NCI-H226 (cell line): ENCODE measurements around the gene SEC14L2.
A peak's percentile ranks its signal among the peaks of the same experiment; 100 is the strongest.
"Not testable (repeated sequence)": the region's sequence is repeated elsewhere in the genome, so short reads cannot be mapped to it uniquely, and the experiment has no call there.

ENCODE experiments used
- DNase-seq: peaks from one replicate; pipeline ENCODE4 v3.0.0-alpha.2; 2015

SEC14L2 gene

DNA sequence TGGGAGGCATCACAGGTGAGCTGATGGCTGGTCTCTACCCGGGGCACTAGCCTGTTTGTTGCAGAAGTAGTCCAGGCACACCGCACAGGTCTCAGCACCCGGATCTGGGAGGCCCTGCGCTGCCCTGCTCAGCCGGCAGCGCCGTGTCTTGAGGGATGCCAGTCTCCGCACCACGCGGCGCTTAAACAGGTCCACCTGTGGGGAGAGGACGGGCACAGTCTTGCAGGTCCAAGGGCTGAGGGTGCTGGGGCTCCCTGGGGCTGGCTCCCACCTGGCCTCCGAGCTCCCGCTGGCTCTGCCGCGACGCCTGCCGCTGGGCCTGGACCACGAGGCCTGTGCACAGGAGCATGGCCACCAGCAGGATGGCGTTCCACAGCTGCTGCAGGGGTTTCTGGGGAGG is 16.8 kb upstream of the SEC14L2 start:
- DNase-seq = no peak

DNA sequence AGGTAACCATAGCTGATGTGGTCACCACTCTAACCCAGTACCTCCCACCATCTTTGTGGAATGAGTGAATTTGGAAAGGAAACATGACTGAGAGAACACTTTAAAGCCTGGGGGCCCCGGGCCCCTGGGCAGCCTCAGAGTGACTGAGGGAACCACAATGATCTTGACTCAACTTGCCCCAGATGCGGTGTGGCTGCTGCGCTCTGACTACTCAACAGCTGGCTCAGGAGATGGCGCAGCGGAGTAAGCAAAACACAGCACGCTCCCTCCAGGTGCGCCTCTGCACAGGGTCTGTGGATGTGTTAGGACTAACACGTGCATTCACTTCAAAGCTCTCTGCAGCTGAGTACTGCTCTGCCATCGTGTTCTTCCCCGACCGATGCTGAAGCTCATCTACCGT is 15.6 kb upstream of the SEC14L2 start:
- DNase-seq = no peak

- no peak for DNase-seq
These were observed 14.5 kb upstream of the SEC14L2 start for GRCh38 chr22:30382340-30382739.

DNA sequence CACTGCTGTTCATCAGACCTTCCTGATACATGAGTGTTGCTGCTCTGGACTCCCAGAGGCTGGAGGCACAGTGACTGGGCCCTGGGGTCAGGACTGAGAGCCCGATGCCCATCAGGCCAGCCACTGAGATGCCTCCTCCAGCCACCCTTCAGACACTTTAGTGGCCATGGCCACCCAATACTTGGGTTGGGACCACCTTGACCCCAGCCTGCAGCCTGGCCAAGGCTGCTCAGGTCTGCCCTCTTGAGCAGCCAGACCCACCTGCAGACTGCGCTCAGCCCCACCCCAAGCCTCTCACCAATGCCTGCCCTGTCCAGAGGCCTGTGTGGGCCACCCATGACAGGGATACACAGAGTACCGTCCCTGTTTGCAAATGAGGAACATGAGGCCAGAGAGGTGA is 13.8 kb upstream of the SEC14L2 start:
- DNase-seq = no peak

DNA sequence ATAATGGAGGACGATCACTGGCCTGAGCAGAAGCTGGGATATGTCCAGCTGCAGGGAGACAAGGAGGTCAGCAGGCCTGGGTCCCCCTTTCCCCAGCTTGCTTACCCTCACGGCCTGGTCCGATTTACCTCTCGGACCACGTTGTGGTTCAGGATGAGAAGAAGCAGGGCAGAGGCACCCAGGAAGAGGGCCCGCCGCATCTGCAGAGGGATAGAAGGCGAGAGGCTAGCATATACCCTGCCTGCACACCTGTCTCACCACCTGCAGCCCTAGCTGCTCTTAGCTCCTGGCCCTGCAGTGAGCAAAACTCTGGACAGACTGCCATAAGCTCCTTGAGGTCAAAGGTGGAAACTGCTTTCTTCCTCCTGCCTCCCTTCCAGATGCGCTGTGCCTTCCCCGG is 10.9 kb upstream of the SEC14L2 start:
- no peak for DNase-seq

DNA sequence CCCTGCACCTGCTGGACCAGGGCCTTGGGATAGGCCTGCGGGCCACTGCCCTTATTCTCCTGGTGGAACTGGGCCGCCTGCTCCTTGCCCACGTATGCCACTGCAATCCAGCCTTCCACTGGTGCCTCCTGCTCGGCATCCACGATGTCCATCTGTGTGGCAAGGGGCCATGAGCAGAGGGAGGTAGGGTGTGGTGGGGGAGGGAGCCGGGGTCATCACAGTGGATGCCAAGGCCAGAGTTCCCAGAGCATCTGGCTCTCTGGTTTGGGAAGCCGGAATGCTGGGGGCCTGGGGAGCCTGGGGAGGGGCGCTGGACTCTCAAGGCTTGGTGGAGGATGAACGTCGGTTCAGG is 10.2 kb upstream of the SEC14L2 start:
- no peak for DNase-seq

- DNase-seq = peak; percentile 16
These were observed 9.6 kb upstream of the SEC14L2 start, which contains the start of gene RNF215 for GRCh38 chr22:30386960-30387827. Gene RNF215, minus strand, starts transcription at chr22:30387411. Its CDS starts 98 bp downstream, at chr22:30387313.

- peak; percentile 9 for DNase-seq
These were observed 5.7 kb upstream of the SEC14L2 start for GRCh38 chr22:30390974-30391691.

DNA sequence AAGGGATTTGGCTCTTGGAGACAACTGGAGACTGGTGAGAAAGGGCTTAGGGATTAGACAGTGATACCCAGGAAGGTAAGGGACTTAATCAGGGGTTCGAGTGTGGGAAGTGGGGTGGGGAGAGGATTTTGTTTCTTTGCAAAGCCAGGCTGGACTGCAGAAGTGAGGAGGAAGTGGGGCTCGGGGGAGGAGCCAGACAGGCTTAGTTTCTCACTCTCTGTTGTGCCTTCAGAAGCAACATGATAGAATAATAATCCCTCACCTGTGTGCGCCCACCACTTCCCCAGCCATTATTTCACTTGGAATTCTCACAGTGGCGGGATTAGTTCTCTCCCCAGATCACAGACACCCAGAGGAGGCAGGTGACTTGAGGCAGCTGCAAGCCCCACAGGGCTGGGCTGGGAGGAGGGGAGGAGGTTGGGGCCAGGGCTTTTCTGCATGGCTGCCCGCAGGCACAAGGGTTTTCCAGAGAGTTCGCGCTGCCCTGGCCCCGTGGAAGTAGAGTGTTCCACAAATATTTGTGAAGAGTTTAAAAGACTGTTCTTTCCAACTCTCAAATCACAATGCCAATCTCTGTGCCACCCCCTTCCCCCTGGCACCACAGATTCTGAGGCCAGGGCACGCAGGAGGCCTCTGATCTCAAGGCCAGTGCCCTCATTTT is 4.0 kb upstream of the SEC14L2 start:
- no peak for DNase-seq

DNA sequence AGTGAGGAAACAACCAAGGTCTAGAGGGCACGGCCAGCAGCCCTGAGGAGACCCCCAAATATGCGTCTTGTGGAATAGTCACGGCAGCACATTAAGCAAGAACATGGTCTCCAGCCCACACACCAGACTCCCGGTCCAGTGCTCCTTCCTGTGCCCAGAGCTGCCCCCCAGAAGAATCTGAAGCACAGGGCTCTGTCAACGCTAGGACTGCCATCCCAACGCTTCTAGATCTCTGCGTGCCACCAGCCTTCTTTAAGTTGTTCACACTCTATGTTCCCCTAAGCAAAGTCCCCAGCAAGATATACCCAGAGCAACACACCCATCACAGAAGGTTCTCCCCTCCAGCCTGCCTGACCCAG is 3.5 kb upstream of the SEC14L2 start:
- no peak for DNase-seq

DNA sequence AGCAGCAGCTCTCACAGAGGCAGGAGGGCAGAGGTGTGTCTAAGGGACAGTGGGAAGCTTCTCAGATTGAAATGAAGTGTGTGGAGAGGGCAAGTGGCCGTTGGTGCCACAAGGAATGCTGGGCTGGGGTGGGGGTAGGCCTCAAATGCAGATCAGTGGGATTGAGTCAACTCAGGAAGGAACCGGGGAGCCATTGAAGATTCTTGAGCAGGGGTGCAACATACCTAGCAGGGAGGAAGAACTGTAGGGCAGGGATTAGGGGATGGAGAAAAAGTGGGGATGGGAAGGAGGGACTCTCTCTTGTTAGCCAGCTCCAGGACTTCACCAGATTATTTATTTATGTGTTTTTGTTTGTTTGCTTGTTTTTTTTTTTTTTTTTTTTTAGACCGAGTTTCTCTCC is 2.9 kb upstream of the SEC14L2 start:
- no peak for DNase-seq

DNA sequence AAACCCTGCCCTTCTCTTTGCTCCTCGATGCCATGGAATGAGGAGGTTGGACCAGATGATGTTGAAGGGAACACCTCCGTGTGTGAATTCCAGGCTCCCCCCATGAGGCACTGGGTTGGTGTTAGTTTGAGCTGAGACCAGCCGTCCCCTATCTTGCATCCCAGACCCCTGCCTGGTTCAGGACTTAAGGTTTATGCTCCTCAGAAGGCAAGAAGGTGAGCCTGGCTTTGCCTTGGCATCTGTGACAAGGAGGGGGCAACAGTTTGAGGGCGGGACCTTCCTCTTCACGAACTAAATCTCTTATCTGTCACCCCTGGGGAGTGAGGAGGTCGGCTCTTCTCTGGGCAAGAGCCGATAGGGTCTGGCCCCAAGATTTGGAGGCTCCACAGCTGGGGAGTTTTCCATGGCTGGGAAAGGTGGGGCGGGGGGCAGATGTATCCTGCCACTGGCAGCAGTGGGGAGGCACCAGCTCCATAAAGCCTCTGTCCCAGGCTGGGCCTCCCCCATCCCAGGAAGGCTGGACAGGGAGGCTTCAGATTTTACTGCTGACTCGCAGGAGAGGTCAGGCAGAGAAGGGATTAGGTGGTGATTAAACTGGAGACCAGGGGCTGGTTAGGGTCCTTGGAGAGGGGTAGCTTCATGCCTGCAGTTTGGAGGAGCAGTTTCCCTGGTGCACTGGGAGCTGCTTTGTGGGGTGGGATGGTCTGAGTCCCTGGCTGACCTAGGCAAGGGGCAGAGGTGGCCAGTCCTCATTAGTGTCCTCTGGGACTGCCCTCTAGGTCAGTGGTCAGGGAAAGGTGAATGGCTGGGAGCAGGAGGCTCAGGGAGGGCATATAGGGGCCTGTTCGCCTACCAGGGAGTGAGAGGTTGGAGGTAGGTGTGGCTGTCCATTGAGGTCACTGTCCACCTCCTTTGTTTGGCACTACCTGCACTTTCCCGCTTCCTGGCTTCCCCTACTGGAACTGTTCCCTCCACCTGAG is 1.1 kb downstream of the SEC14L2 start:
- DNase-seq = no peak

GRCh38 chr22:30398685-30399680 is 2.2 kb downstream of the SEC14L2 start:
- DNase-seq = peak; percentile 31

GRCh38 chr22:30399718-30400117 is 2.9 kb downstream of the SEC14L2 start:
- no peak for DNase-seq

DNA sequence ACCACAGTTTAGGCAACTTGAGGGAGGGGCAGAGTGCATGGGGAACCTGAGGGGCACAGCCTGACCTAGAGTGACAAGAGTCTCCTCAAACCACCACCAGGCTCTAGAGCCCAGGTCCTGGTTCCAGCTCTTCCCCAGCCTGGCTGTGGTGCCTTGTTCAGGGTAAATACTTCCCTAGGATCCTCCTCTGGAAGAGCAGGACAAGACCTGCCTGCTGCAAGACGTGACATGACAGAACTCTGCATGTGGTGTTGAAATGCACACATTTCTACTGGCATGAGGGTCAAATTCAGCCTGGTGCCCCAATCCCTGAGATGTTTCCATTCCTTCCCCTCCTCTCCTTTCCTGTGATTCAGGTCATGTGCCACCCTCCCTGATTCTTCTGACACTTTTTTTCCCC is 3.3 kb downstream of the SEC14L2 start:
- no peak for DNase-seq

DNA sequence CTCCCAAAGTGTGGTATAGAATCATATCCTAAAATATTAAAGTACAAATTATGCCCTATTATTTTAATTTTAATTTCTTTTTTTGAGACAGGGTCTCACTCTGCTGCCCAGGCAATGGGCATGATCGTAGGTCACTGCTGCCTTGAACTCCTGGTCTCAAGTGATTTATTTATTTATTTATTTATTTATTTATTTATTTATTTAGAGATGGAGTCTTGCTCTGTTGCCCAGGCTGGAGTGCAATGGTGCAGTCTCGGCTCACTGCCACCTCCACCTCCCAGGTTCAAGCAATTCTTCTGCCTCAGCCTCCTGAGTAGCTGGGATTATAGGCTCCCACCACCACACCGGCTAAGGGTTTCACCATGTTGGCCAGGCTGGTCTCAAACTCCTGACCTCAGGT is 4.2 kb downstream of the SEC14L2 start:
- not testable (repeated sequence) for DNase-seq

DNA sequence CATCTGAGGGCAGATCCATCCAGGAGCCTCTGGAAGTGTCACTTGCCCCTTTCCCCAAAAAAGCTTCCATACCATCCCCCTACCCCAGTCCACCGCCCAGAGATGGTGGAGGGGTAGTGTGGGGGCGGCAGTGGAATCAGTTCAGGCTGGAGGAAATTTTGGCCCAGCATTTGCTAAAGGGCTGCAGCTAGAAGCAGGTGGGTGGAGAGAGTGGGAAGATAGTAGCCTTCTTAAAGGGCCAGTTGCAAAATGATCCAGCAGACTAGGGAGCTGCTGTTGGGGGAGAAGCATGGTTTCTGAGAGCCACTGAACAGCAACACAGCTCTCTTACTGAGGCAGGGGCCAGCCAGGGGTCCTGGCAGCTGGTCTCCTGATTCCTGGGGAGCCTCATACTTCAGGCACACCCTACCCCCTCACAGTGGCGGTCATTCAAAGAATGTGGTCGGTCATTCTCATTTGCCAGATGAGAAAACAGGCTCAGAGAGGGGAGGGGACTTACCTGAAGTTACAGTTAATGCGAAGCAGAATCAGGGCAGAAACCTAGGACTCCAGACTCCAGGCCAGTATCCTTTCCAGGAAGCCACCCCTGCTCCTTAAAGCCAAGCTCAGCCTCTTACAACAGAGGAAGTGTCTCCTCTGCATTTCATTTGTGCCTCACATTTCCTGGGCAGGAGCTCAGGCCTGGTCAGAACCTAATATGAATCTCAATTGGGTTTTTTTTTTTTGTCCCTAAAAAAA is 5.4 kb downstream of the SEC14L2 start:
- no peak for DNase-seq

GRCh38 chr22:30402766-30403104 is 5.9 kb downstream of the SEC14L2 start:
- DNase-seq = not testable (repeated sequence)

GRCh38 chr22:30404307-30404706 is 7.5 kb downstream of the SEC14L2 start:
- no peak for DNase-seq

- DNase-seq = no peak
These were observed 8.9 kb downstream of the SEC14L2 start for GRCh38 chr22:30405731-30406130.

DNA sequence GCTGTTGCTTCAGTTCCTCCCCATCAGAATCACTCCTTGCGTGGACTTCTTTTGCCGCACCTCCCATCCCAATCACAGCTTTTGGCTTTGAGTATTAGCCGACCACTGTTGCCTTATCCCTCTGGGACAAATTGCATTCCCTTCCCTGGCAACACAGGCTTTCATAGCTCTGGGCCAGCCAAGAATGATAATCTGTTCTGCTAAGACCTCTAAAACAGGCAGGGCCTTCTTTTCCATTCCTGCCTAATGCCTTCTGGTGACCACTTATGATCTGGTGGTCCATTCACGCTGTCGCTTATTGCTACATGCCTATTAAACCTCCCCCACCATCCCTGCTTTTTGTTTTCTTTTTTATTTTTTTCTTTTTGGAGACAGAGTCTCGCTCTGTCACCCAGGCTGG is 9.6 kb downstream of the SEC14L2 start:
- no peak for DNase-seq
